Mesenteric fat pad (tissue), 1 donor: ENCODE data around the gene SRP72. TPM values are rescaled to one million over a fixed set of nuclear protein-coding genes. Genes with fewer than 3 reads are reported as not detected.
A peak's percentile ranks its signal among the peaks of the same experiment; 100 is the strongest.
"Not testable (repeated sequence)": the region's sequence is repeated elsewhere in the genome, so short reads cannot be mapped to it uniquely, and the experiment has no call there.

Experiments used
- DNase-seq: peaks from one replicate; pipeline ENCODE4 v3.0.0-alpha.2; 2020; ENCODE audit warnings: low spot score
- total RNA-seq: library from RNA; stranded (reverse); fragmentation: NEBNext Ultra II Directional; extraction: Animal tissue kit (Norgen Biotek cat#: 25700); gene quantifications from one replicate; pipeline ENCODE4 v1.2.1, GENCODE V29; 2021
- donor health status: DM: yes; HTN: yes; CAD: no.

The SRP72 gene
- total RNA-seq, 1 donor from 2014 or later, result 83.7 TPM

GRCh38 chr4:56464581-56464980, 2.8 kb upstream of the SRP72 start:
- no peak for DNase-seq

- no peak for DNase-seq
Observed at GRCh38 chr4:56465599-56466295, 1.7 kb upstream of the SRP72 start.

GRCh38 chr4:56466296-56466761, 1.1 kb upstream of the SRP72 start:
- not testable (repeated sequence) for DNase-seq

- DNase-seq, result no peak
Observed at GRCh38 chr4:56466910-56467283, 520 bp upstream of the SRP72 start.

GRCh38 chr4:56468097-56468422, 643 bp downstream of the SRP72 start:
- DNase-seq, result no peak

- no peak for DNase-seq
Observed at GRCh38 chr4:56469489-56470210, 2.2 kb downstream of the SRP72 start.

GRCh38 chr4:56475917-56476316, 8.5 kb downstream of the SRP72 start:
- DNase-seq, result no peak

GRCh38 chr4:56477192-56477702, 9.8 kb downstream of the SRP72 start:
- DNase-seq, result no peak

GRCh38 chr4:56480691-56481090, 13.3 kb downstream of the SRP72 start:
- DNase-seq, result no peak

GRCh38 chr4:56496241-56496640, 28.8 kb downstream of the SRP72 start:
- no peak for DNase-seq

- DNase-seq, result no peak
Observed at GRCh38 chr4:56505269-56506130, 38.1 kb downstream of the SRP72 start, which contains the start of gene ARL9. TSS of gene ARL9 (plus strand) at chr4:56505791. CDS start at chr4:56505863, 72 bp downstream.

GRCh38 chr4:56511098-56511497, 43.7 kb downstream of the SRP72 start:
- DNase-seq, result no peak

GRCh38 chr4:56512166-56512565, 44.7 kb downstream of the SRP72 start:
- no peak for DNase-seq

- no peak for DNase-seq
Observed at GRCh38 chr4:56513517-56513916, 46.1 kb downstream of the SRP72 start.

- DNase-seq, result peak; percentile 95
Observed at GRCh38 chr4:56530269-56531148, 63.1 kb downstream of the SRP72 start.

GRCh38 chr4:56531149-56531770, 63.8 kb downstream of the SRP72 start:
- no peak for DNase-seq

GRCh38 chr4:56531823-56532222, 64.4 kb downstream of the SRP72 start:
- no peak for DNase-seq

- DNase-seq, result no peak
Observed at GRCh38 chr4:56532239-56532638, 64.8 kb downstream of the SRP72 start.

GRCh38 chr4:56535915-56536314, 68.5 kb downstream of the SRP72 start:
- no peak for DNase-seq

GRCh38 chr4:56537147-56537546, 69.7 kb downstream of the SRP72 start:
- no peak for DNase-seq
